Measurements from ENCODE around the gene TGFA. TPM values are rescaled to one million over a fixed set of nuclear protein-coding genes. Genes with fewer than 3 reads are reported as not detected.

The TGFA gene
- polyA plus RNA-seq, 10 donors, result 0.22 to 1.3 (median 0.92) TPM

- DNase-seq, result peak in 1 of 3 donors; percentile 20
Observed at GRCh38 chr2:70552501-70553333, 909 bp downstream of the TGFA start.

- DNase-seq, result no peak
Observed at GRCh38 chr2:70551167-70551566, 2.5 kb downstream of the TGFA start.

- DNase-seq, result no peak
Observed at GRCh38 chr2:70549962-70550361, 3.7 kb downstream of the TGFA start.

GRCh38 chr2:70549064-70549710 is 4.4 kb downstream of the TGFA start:
- no peak for DNase-seq

- DNase-seq, result no peak
Observed at GRCh38 chr2:70548233-70548632, 5.4 kb downstream of the TGFA start.

- no peak for DNase-seq
Observed at GRCh38 chr2:70546885-70547284, 6.7 kb downstream of the TGFA start.

- DNase-seq, result no peak
Observed at GRCh38 chr2:70546376-70546775, 7.2 kb downstream of the TGFA start.

- DNase-seq, result peak in 1 of 3 donors; percentile 18
Observed at GRCh38 chr2:70541481-70542020, 12.1 kb downstream of the TGFA start.

GRCh38 chr2:70537840-70538239 is 15.8 kb downstream of the TGFA start:
- DNase-seq, result no peak

GRCh38 chr2:70536517-70537055 is 17.0 kb downstream of the TGFA start:
- no peak for DNase-seq

GRCh38 chr2:70535573-70535972 is 18.1 kb downstream of the TGFA start:
- no peak for DNase-seq

GRCh38 chr2:70534183-70534836 is 19.3 kb downstream of the TGFA start:
- no peak for DNase-seq

- DNase-seq, result no peak
Observed at GRCh38 chr2:70532244-70532935, 21.2 kb downstream of the TGFA start.

GRCh38 chr2:70531419-70532086 is 22.1 kb downstream of the TGFA start:
- no peak for DNase-seq

GRCh38 chr2:70529610-70530009 is 24.0 kb downstream of the TGFA start:
- DNase-seq, result no peak

GRCh38 chr2:70528929-70529328 is 24.7 kb downstream of the TGFA start:
- no peak for DNase-seq

- no peak for DNase-seq
Observed at GRCh38 chr2:70528276-70528675, 25.4 kb downstream of the TGFA start.

- DNase-seq, result no peak
Observed at GRCh38 chr2:70527447-70528080, 26.1 kb downstream of the TGFA start.

- DNase-seq, result no peak
Observed at GRCh38 chr2:70526126-70526525, 27.5 kb downstream of the TGFA start.

GRCh38 chr2:70525032-70525431 is 28.6 kb downstream of the TGFA start:
- no peak for DNase-seq

Data from muscle of back (tissue), 11 donors.